ENCODE results near the gene GRN. TPM values are rescaled to one million over a fixed set of nuclear protein-coding genes. Genes with fewer than 3 reads are reported as not detected.

GRN gene
- total and polyA plus RNA-seq, 2 of the 8 experiments (the other 6 are each of a cell fraction or from before 2014, with no cell fraction given) = 108 to 387 TPM

DNA sequence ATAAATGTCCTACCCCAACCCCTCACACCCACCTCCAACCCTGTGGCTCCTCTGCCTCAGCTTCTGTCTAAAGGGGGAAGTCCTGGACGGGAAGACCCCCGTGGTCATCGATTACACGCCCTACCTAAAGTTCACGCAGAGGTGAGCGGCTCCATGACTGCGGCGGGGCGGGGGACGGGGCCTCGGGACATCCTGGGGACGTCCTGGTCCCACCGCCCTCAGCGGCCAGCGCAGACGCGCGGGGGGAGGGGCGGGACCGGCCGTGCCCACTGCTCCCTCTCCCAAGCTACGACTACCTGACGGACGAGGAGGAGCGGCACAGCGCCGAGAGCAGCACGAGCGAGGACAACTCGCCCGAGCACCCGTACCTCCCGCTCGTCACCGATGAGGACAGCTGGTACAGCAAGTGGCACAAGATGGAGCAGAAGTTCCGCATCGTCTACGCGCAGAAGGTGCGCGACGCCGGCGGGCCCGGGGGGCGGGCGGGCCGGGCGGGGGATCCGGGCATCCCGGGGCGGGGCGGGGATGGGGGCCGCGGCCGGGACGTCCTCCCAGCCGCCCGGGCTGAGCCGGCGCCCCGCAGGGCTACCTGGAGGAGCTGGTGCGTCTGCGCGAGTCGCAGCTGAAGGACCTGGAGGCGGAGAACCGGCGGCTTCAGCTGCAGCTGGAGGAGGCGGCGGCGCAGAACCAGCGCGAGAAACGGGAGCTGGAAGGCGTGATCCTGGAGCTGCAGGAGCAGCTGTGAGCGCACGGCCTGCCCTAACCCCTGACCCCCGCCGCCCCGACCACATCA lies 30.0 kb upstream of the GRN start (continued):
- TF ChIP-seq CHD7 (IDR thresholded peaks at IDR 0.05; ENCODE audit: insufficient replicate concordance, low read length) (no peak), ASH2L (IDR thresholded peaks at IDR 0.05; ENCODE audit: low read length) (peak; percentile 32), SIN3A (conservative IDR thresholded peaks at IDR 0.05 in 1 of 2, IDR thresholded peaks at IDR 0.05 in 1 of 2; ENCODE audit: low read depth in 1 of 2, low read length in 2 of 2) (0 out of 4 replicates have a peak, but pooled peaks of 1 of the 2 experiments have one; percentile 49), MAX (IDR thresholded peaks at IDR 0.05) (peak; percentile 34; the same call in 1 of the 2 replicates)
